ENCODE data around the gene EDC3. TPM values are rescaled to one million over a fixed set of nuclear protein-coding genes. Genes with fewer than 3 reads are reported as not detected.
A peak's percentile ranks its signal among the peaks of the same experiment; 100 is the strongest.
"Not testable (repeated sequence)": the region's sequence is repeated elsewhere in the genome, so short reads cannot be mapped to it uniquely, and the experiment has no call there.

The EDC3 gene
- total RNA-seq, 1 donor from 2014 or later, result 17.2 TPM

GRCh38 chr15:74730619-74731316 is 34.9 kb upstream of the EDC3 start:
- no peaks in the 10 kb centered on the region for H3K27me3 ChIP-seq (ENCODE audit: low read depth)
- H3K9me3 ChIP-seq (replicated peaks), result no peaks in the 10 kb centered on the region
- DNase-seq, result no peak
- no peak for TF ChIP-seq CTCF (IDR thresholded peaks at IDR 0.05; ENCODE audit: borderline replicate concordance)
- H3K27ac ChIP-seq (replicated peaks), result no peak overlapping the region
- intact Hi-C loops (cut with micrococcal nuclease), result no loop called here
- H3K4me1 ChIP-seq, result peaks cover 23% of the 10 kb centered on the region
- H3K36me3 ChIP-seq, result no peaks in the 10 kb centered on the region
- no peak overlapping the region for H3K4me3 ChIP-seq

DNA sequence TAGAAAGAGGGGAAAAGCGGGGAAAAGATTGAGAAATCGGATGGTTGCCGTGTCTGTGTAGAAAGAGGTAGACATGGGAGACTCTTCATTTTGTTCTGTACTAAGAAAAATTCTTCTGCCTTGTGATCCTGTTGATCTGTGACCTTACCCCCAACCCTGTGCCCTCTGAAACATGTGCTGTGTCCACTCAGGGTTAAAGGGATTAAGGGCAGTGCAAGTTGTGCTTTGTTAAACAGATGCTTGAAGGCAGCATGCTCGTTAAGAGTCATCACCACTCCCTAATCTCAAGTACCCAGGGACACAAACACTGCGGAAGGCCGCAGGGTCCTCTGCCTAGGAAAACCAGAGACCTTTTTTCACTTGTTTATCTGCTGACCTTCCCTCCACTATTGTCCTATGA is 33.5 kb upstream of the EDC3 start:
- H3K4me3 ChIP-seq; H3K27me3 ChIP-seq (ENCODE audit: low read depth); H3K27ac ChIP-seq (replicated peaks); DNase-seq; intact Hi-C loops (cut with micrococcal nuclease); H3K9me3 ChIP-seq (replicated peaks); H3K36me3 ChIP-seq: not testable (repeated sequence)
- peaks cover 33% of the 10 kb centered on the region for H3K4me1 ChIP-seq

GRCh38 chr15:74728699-74729098 is 32.9 kb upstream of the EDC3 start:
- H3K36me3 ChIP-seq; H3K9me3 ChIP-seq (replicated peaks); H3K27me3 ChIP-seq (ENCODE audit: low read depth); DNase-seq; H3K4me3 ChIP-seq; H3K27ac ChIP-seq (replicated peaks); intact Hi-C loops (cut with micrococcal nuclease): not testable (repeated sequence)
- H3K4me1 ChIP-seq, result peaks cover 33% of the 10 kb centered on the region

- Histone ChIP-seq H3K9me3 (replicated peaks) (no peaks in the 10 kb centered on the region), H3K4me1 (peaks cover 35% of the 10 kb centered on the region), H3K36me3 (no peaks in the 10 kb centered on the region), H3K27ac (replicated peaks) (peak overlapping the region; percentile 67), H3K4me3 (peak overlapping the region; percentile 3), H3K27me3 (ENCODE audit: low read depth) (no peaks in the 10 kb centered on the region)
- peak; percentile 46 for DNase-seq
- intact Hi-C loops (cut with micrococcal nuclease), result no loop called here
- TF ChIP-seq CTCF (IDR thresholded peaks at IDR 0.05; ENCODE audit: borderline replicate concordance), result no peak
Measured at GRCh38 chr15:74727727-74728126, 31.9 kb upstream of the EDC3 start.

DNA sequence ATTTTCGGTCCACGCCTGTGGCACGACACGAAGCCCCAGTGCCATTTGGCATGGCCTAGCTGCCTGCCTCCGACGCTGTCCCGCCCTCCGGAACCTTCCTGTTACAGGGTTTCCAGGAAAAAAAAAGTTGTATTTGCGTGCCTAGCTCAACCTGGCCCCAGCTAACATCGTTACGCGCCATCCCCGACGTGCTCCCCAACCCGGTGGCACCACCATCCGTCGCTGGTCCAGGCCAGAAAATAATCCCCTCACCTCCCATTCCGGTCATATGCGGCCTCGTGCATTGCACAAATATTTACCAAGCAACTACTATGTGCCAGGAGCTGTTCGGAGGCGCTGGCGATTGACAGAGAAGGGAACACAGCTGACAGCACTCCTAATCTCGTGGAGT is 30.9 kb upstream of the EDC3 start:
- H3K9me3 ChIP-seq (replicated peaks), result no peaks in the 10 kb centered on the region
- no peaks in the 10 kb centered on the region for H3K27me3 ChIP-seq (ENCODE audit: low read depth)
- no peak for TF ChIP-seq CTCF (IDR thresholded peaks at IDR 0.05; ENCODE audit: borderline replicate concordance)
- peak overlapping the region; percentile 68 for H3K27ac ChIP-seq (replicated peaks)
- no peak for DNase-seq
- no peaks in the 10 kb centered on the region for H3K36me3 ChIP-seq
- H3K4me1 ChIP-seq, result peaks cover 39% of the 10 kb centered on the region
- intact Hi-C loops (cut with micrococcal nuclease), result no loop called here
- peak overlapping the region; percentile 71 for H3K4me3 ChIP-seq

DNA sequence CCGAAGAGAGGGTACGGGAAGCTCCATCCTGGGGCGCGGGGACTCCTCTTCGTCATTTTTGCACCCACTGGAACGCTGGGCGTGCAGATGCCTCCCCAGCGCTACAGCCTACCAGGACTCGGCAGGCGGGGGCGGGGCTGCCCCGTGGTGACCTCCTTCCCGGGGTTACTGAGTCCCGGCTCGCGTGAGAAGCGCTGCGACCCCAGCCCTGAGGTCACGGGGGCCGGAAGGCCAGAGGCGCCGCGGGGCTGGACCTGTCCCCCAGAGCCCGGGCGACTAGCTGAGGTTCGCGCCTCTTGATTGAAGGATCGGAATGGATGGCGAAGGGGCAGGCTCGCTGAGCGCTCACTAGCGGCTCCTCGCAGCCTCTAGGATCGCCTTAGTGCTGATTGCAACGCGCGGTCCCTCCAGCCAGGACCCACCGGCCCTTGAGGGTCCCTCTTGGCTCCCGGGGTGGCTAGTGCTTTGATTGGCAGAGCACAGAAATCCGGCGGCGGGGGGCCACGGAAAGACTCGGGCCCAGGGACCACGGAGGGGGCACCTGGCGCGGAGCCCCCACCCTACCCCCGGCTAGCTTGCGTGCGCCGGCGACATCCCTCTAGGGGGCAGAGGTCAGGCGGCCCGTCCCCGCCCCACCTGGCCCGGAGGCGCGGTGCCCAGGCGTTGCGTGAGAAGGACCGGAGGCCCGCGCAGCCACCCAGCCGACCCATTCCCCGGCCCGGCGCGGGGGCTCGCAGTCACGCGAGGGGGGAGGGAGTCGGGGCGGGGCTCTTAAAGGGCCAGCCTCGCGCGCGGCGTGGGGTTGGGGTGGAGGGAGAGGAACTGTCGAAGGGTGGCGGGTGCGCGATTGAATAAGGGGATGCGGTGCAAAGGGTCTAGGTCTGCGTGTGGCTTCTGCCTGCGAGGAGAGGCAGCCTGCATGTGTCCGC is 30.3 kb upstream of the EDC3 start:
- peak; percentile 37 for DNase-seq
- Histone ChIP-seq H3K36me3 (no peaks in the 10 kb centered on the region), H3K27me3 (ENCODE audit: low read depth) (no peaks in the 10 kb centered on the region), H3K4me1 (peaks cover 39% of the 10 kb centered on the region), H3K4me3 (peak overlapping the region; percentile 71), H3K9me3 (replicated peaks) (no peaks in the 10 kb centered on the region), H3K27ac (replicated peaks) (peak overlapping the region; percentile 68)
- TF ChIP-seq CTCF (IDR thresholded peaks at IDR 0.05; ENCODE audit: borderline replicate concordance), result no peak
- intact Hi-C loops (cut with micrococcal nuclease), result no loop called here
